ENCODE results near the gene ZDHHC13.

DNA sequence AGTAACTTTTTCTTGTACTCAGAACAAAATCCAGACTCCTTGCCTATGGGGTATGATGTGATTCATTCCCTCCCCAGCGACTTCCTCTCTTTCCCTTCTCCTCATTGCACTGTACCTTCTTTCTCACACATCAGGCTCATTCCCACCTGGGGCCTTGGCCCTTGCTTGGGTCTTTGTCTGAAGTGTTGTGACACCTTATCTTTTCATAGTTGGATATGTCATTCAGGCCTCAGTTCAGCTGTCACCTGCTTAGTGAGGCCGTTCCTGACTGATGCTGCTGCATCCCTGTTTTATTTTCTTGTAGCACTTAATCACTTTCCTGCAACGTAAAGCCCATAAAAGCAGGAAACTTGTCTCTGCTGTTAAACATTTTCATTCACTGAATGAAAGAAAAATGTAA is 39.9 kb downstream of the ZDHHC13 start:
- TF ChIP-seq POLR2A (IDR thresholded peaks at IDR 0.05) = no peak
- TF ChIP-seq, protein P1, sequence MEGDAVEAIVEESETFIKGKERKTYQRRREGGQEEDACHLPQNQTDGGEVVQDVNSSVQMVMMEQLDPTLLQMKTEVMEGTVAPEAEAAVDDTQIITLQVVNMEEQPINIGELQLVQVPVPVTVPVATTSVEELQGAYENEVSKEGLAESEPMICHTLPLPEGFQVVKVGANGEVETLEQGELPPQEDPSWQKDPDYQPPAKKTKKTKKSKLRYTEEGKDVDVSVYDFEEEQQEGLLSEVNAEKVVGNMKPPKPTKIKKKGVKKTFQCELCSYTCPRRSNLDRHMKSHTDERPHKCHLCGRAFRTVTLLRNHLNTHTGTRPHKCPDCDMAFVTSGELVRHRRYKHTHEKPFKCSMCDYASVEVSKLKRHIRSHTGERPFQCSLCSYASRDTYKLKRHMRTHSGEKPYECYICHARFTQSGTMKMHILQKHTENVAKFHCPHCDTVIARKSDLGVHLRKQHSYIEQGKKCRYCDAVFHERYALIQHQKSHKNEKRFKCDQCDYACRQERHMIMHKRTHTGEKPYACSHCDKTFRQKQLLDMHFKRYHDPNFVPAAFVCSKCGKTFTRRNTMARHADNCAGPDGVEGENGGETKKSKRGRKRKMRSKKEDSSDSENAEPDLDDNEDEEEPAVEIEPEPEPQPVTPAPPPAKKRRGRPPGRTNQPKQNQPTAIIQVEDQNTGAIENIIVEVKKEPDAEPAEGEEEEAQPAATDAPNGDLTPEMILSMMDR (IDR thresholded peaks at IDR 0.05) = no peak

Measured in testis (tissue), 2 donors.